GM18498 (cell line): ENCODE results near the gene ZNF335.

ENCODE experiments used
- ATAC-seq: cut with Tn5 transposase; IDR thresholded peaks from one replicate; pipeline ENCODE4 v1.9.1; 2021; ENCODE audit warnings: mild to moderate bottlenecking, moderate library complexity; ENCODE audit not compliant: unreplicated experiment

Gene ZNF335

GRCh38 chr20:45974896-45975565 lies 3.0 kb upstream of the ZNF335 start:
- ATAC-seq, result no peak

GRCh38 chr20:45972500-45973183 lies 639 bp upstream of the ZNF335 start:
- ATAC-seq, result no peak

- peak; percentile 25 for ATAC-seq
These were observed 653 bp downstream of the ZNF335 start for GRCh38 chr20:45971425-45971674.

- ATAC-seq, result no peak
These were observed 1.2 kb downstream of the ZNF335 start for GRCh38 chr20:45970646-45971424.

- ATAC-seq, result no peak
These were observed 2.0 kb downstream of the ZNF335 start for GRCh38 chr20:45969712-45970634.

GRCh38 chr20:45968801-45969711 lies 2.9 kb downstream of the ZNF335 start:
- no peak for ATAC-seq

GRCh38 chr20:45968081-45968671 lies 3.8 kb downstream of the ZNF335 start:
- ATAC-seq, result no peak

- no peak for ATAC-seq
These were observed 4.4 kb downstream of the ZNF335 start for GRCh38 chr20:45967551-45968080.

- no peak for ATAC-seq
These were observed 6.6 kb downstream of the ZNF335 start for GRCh38 chr20:45965169-45966002.

GRCh38 chr20:45964006-45964400 lies 8.0 kb downstream of the ZNF335 start:
- no peak for ATAC-seq

GRCh38 chr20:45963059-45964005 lies 8.7 kb downstream of the ZNF335 start:
- no peak for ATAC-seq

- ATAC-seq, result no peak
These were observed 9.8 kb downstream of the ZNF335 start for GRCh38 chr20:45962031-45962755.

GRCh38 chr20:45959956-45960630 lies 11.9 kb downstream of the ZNF335 start:
- ATAC-seq, result no peak

GRCh38 chr20:45959126-45959525 lies 12.9 kb downstream of the ZNF335 start:
- no peak for ATAC-seq

- ATAC-seq, result no peak
These were observed 13.4 kb downstream of the ZNF335 start for GRCh38 chr20:45958593-45958992.
